OCI-LY1 (cell line): Measurements from ENCODE around the gene PCNX1.

Experiments used
- CTCF ChIP-seq: fragments of 200-600 bp; sonication (generic), shearing (Covaris generic); IDR thresholded peaks from 2 replicates; pipeline ENCODE4 v1.5.1; 2017; ENCODE audit warnings: mild to moderate bottlenecking, antibody characterized with exemption, low read length, moderate library complexity, mixed read lengths
- EZH2 ChIP-seq: fragments of 200-600 bp; sonication (generic), shearing (Covaris generic); IDR thresholded peaks from 2 replicates; pipeline ENCODE4 v1.8.0; 2017; ENCODE audit warnings: borderline replicate concordance, mixed run types, mild to moderate bottlenecking, antibody characterized with exemption, low read length, moderate library complexity, mixed read lengths

- TF ChIP-seq CTCF (no peak), EZH2 (no peak)
These were observed 235.2 kb downstream of the PCNX1 start for GRCh38 chr14:71142375-71143038.
